HepG2 (cell line): ENCODE data around the gene PDLIM5. TPM values are rescaled to one million over a fixed set of nuclear protein-coding genes. Genes with fewer than 3 reads are reported as not detected.
A peak's percentile ranks its signal among the peaks of the same experiment; 100 is the strongest.

ENCODE experiments used
- AKAP8 ChIP-seq: sonication (generic); formaldehyde crosslinking; IDR thresholded peaks from 2 replicates; pipeline ENCODE4 v1.5.1; 2020; ENCODE audit warnings: mild to moderate bottlenecking, missing genetic modification reagents
- CENPBD1 ChIP-seq: sonication (generic); formaldehyde crosslinking; IDR thresholded peaks from 2 replicates; pipeline ENCODE4 v1.8.0; 2022; ENCODE audit warnings: missing genetic modification reagents, low read depth, mild to moderate bottlenecking, borderline replicate concordance
- E2F1 ChIP-seq: sonication (generic); formaldehyde crosslinking; IDR thresholded peaks from 2 replicates; pipeline ENCODE4 v1.5.0; 2020; ENCODE audit warnings: missing genetic modification reagents
- GATAD1 ChIP-seq: IDR thresholded peaks from 2 replicates; pipeline ENCODE4 v1.6.1; 2016; ENCODE audit warnings: missing genetic modification reagents, missing compliant biosample characterization
- HINFP ChIP-seq: sonication (generic); formaldehyde crosslinking; IDR thresholded peaks from 2 replicates; pipeline ENCODE4 v1.4.0; 2020; ENCODE audit warnings: low read depth, mild to moderate bottlenecking, missing genetic modification reagents
- HNRNPH1 ChIP-seq: fragments of 200-400 bp; formaldehyde crosslinking; optimal IDR thresholded peaks from 2 replicates; pipeline ENCODE3; 2017; ENCODE audit warnings: mild to moderate bottlenecking, low read depth, low read length
- ISX ChIP-seq: sonication (generic); formaldehyde crosslinking; conservative IDR thresholded peaks from 2 replicates; pipeline ENCODE4 v1.5.0; 2020; ENCODE audit warnings: missing genetic modification reagents
- KLF16 ChIP-seq, 2 experiments: sonication (generic) in 1 of 2; formaldehyde crosslinking in 1 of 2; IDR thresholded peaks; 2 replicates each; pipeline versions ENCODE4 v1.6.1 to v1.8.0; 2016 to 2023; ENCODE audit warnings: missing genetic modification reagents in 2 of 2, missing compliant biosample characterization in 1 of 2
- SALL1 ChIP-seq: sonication (generic); formaldehyde crosslinking; IDR thresholded peaks from 2 replicates; pipeline ENCODE4 v1.8.0; 2022; ENCODE audit warnings: mild to moderate bottlenecking, missing genetic modification reagents
- SMARCC2 ChIP-seq: fragments of 450-650 bp; IDR thresholded peaks from 2 replicates; pipeline ENCODE4 v1.6.1; 2017; ENCODE audit warnings: antibody characterized with exemption, mild to moderate bottlenecking
- SMC3 ChIP-seq: IDR thresholded peaks from 2 replicates; pipeline ENCODE4 v1.6.1; 2011; ENCODE audit warnings: low read length, improper control_type of control experiment
- TGIF2 ChIP-seq: IDR thresholded peaks from 2 replicates; pipeline ENCODE4 v1.6.1; 2016; ENCODE audit warnings: control low read depth, missing compliant biosample characterization
- ZBTB1 ChIP-seq: sonication (generic); formaldehyde crosslinking; IDR thresholded peaks from 2 replicates; pipeline ENCODE4 v1.4.0; 2020; ENCODE audit warnings: missing genetic modification reagents, borderline replicate concordance
- ZNF142 ChIP-seq: sonication (generic); formaldehyde crosslinking; IDR thresholded peaks from 2 replicates; pipeline ENCODE4 v1.4.0; 2020; ENCODE audit warnings: missing genetic modification reagents
- ZNF30 ChIP-seq: sonication (generic); formaldehyde crosslinking; IDR thresholded peaks from 2 replicates; pipeline ENCODE4 v1.5.0; 2020; ENCODE audit warnings: mild to moderate bottlenecking, missing genetic modification reagents
- ZNF343 ChIP-seq: sonication (generic); formaldehyde crosslinking; IDR thresholded peaks from 2 replicates; pipeline ENCODE4 v1.4.0; 2020; ENCODE audit warnings: mild to moderate bottlenecking, missing genetic modification reagents
- ZNF451 ChIP-seq: sonication (generic); formaldehyde crosslinking; IDR thresholded peaks from 2 replicates; pipeline ENCODE4 v1.5.0; 2020; ENCODE audit warnings: mild to moderate bottlenecking, missing genetic modification reagents
- ZNF552 ChIP-seq: sonication (generic); formaldehyde crosslinking; IDR thresholded peaks from 2 replicates; pipeline ENCODE4 v1.9.0; 2022; ENCODE audit warnings: missing genetic modification reagents, mild to moderate bottlenecking, borderline replicate concordance
- ZNF766 ChIP-seq: sonication (generic); formaldehyde crosslinking; IDR thresholded peaks from 2 replicates; pipeline ENCODE4 v1.5.0; 2020; ENCODE audit warnings: missing genetic modification reagents, borderline replicate concordance
- polyA plus RNA-seq, 8 experiments: library from polyadenylated mRNA; depleted of rRNA in 3 of 8; stranded (reverse) in 7 of 8; unstranded in 1 of 8; fragments of >200 nt; fragmentation: Illumina TruSeq in 4 of 8; extraction: Trizol in 4 of 8; gene quantifications; 2 replicates each; pipeline versions ENCODE4 v1.2.1 to v1.2.3, GENCODE V29; 2011 to 2016; ENCODE audit warnings: low read depth in 4 of 8, missing spikeins in 1 of 8, mixed read lengths in 1 of 8; ENCODE audit not compliant: insufficient read depth in 1 of 8
- total RNA-seq, 5 experiments: library from RNA; depleted of rRNA; stranded (reverse); fragments of >200 nt; fragmentation: Illumina TruSeq; extraction: Trizol; gene quantifications; 2 replicates each; pipeline ENCODE4 v1.2.3, GENCODE V29; 2016; ENCODE audit warnings: low read depth in 1 of 5

PDLIM5 gene
- total and polyA plus RNA-seq, 2 of the 13 experiments (the other 11 are each of a cell fraction or from before 2014, with no cell fraction given), result 52.8 to 119 TPM

- TF ChIP-seq CENPBD1 (CRISPR knock-in tag) (no peak), KLF16 (CRISPR knock-in tag; IDR thresholded peaks at IDR 0.05) (no peak), ZNF30 (no peak), TGIF2 (0 out of 2 replicates have a peak, but pooled peaks have one; percentile 57), GATAD1 (no peak), ISX (CRISPR knock-in tag) (no peak), ZNF343 (no peak), ZBTB1 (CRISPR knock-in tag) (no peak), ZNF451 (CRISPR knock-in tag) (no peak), E2F1 (CRISPR knock-in tag) (0 out of 2 replicates have a peak, but pooled peaks have one; percentile 39), HINFP (CRISPR knock-in tag) (no peak), AKAP8 (CRISPR knock-in tag) (no peak), ZNF552 (CRISPR knock-in tag) (no peak), SALL1 (CRISPR knock-in tag) (peak; percentile 68; the same call in 1 of the 2 replicates), ZNF142 (CRISPR knock-in tag) (no peak), SMARCC2 (no peak), SMC3 (no peak), ZNF766 (CRISPR knock-in tag) (no peak), HNRNPH1 (no peak)
These were observed 982 bp downstream of the PDLIM5 start (continued) for GRCh38 chr4:94452476-94453371.
